ENCODE results near the gene GNRHR. TPM values are rescaled to one million over a fixed set of nuclear protein-coding genes. Genes with fewer than 3 reads are reported as not detected.

Gene GNRHR
- total RNA-seq, 4 donors from 2014 or later = not detected

GRCh38 chr4:67755974-67756373, 1.8 kb upstream of the GNRHR start:
- no peak for DNase-seq (ENCODE audit: low spot score in 2 of 2)
- no peak for TF ChIP-seq POLR2A (IDR thresholded peaks at IDR 0.05)
- no peak for TF ChIP-seq CTCF (IDR thresholded peaks at IDR 0.05)
- H3K4me3 ChIP-seq (ENCODE audit: low read depth, poor library complexity, severe bottlenecking) = no peak overlapping the region
- whole genome bisulfite sequencing, 2 donors = 84 to 96% methylated on average over 1 of the region's 1 CpG
- intact Hi-C loops (cut with DNase I; ENCODE audit: low total_unique reads) = no loop called here

- no peak overlapping the region for H3K4me3 ChIP-seq (ENCODE audit: low read depth, poor library complexity, severe bottlenecking)
- DNase-seq (ENCODE audit: low spot score in 2 of 2) = no peak
- intact Hi-C loops (cut with DNase I; ENCODE audit: low total_unique reads) = no loop called here
- TF ChIP-seq POLR2A (IDR thresholded peaks at IDR 0.05) (no peak), CTCF (IDR thresholded peaks at IDR 0.05) (no peak)
- WGBS, 2 donors = 87 to 94% methylated on average over 1 of the region's 1 CpG
Observed at GRCh38 chr4:67751260-67751659, 2.9 kb downstream of the GNRHR start.

GRCh38 chr4:67750691-67751090, 3.5 kb downstream of the GNRHR start:
- intact Hi-C loops (cut with DNase I; ENCODE audit: low total_unique reads) = no loop called here
- no peak for TF ChIP-seq POLR2A (IDR thresholded peaks at IDR 0.05)
- TF ChIP-seq CTCF (IDR thresholded peaks at IDR 0.05) = no peak
- WGBS, 2 donors = 86 to 87% methylated on average over 4 of the region's 4 CpGs
- DNase-seq (ENCODE audit: low spot score in 2 of 2) = no peak
- no peak overlapping the region for H3K4me3 ChIP-seq (ENCODE audit: low read depth, poor library complexity, severe bottlenecking)

DNA sequence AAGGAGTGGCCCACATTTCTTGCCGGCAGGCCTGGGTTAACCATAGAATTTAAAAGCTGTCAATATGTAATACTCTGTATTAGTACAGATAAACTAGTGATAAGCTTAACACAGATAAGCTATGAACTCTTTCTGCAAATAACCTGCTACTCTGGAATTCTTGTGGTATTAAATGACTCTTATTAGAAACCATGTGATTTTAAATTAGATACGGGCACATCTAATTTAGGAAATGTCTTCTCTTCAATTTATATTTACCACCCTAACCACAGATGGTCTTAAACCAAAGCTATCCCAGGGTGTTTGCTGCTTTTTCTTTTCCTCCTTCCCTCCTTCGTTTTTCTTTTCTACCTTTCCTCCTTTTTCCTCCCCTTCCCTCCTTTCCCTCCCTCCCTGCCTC, 4.9 kb downstream of the GNRHR start:
- no peak for DNase-seq (ENCODE audit: low spot score in 2 of 2)
- TF ChIP-seq CTCF (IDR thresholded peaks at IDR 0.05) (no peak), POLR2A (IDR thresholded peaks at IDR 0.05) (no peak)
- intact Hi-C loops (cut with DNase I; ENCODE audit: low total_unique reads) = no loop called here

DNA sequence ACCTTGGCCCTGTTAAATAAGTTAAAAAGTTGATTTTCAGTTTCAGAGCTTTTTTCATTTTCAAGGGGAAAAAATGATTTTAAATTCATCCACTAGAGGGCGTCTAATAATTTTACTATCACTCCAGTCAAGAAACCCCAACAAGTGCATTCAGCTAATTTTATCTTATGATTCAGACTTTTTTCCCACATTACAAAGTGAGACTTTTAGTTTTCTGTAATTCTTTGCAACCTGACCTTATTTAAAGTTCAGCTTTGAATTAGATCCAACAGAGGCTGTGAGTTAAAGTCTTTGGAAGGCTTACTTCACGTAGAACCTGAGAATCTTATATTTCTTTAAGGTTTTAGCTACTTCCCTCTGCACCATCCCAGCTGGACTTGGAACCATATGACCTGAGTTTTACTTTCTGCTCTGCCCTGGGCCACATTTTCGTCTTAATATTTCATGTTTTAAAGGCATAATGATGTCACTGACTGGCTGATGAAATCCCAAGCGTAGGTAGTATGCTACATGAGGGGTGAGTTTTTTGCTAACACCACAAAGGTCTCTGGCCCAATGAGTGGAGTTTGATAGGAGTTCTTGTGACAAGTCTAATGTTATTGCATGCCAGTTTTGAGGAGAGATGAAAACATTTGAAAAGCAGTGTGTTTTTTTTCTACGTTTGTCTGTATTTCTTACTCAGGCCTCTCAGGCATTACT, 7.2 kb downstream of the GNRHR start:
- no peak overlapping the region for H3K4me3 ChIP-seq (ENCODE audit: low read depth, poor library complexity, severe bottlenecking)
- 61% methylated on average over 5 of the region's 5 CpGs for WGBS, 2 donors
- TF ChIP-seq POLR2A (IDR thresholded peaks at IDR 0.05) = no peak
- no peak for TF ChIP-seq CTCF (IDR thresholded peaks at IDR 0.05)
- intact Hi-C loops (cut with DNase I; ENCODE audit: low total_unique reads) = no loop called here
- DNase-seq (ENCODE audit: low spot score in 2 of 2) = no peak

More for the DNA sequence above, 4.9 kb downstream of the GNRHR start:
- WGBS, 2 donors = 65 to 74% methylated on average over 3 of the region's 3 CpGs
- H3K4me3 ChIP-seq (ENCODE audit: low read depth, poor library complexity, severe bottlenecking) = no peak overlapping the region
